Esophagus muscularis mucosa (tissue), 4 donors: Measurements from ENCODE around the gene CCDC9. TPM values are rescaled to one million over a fixed set of nuclear protein-coding genes. Genes with fewer than 3 reads are reported as not detected.
"Not testable (repeated sequence)": the region's sequence is repeated elsewhere in the genome, so short reads cannot be mapped to it uniquely, and the experiment has no call there.

ENCODE experiments used
- DNase-seq: peaks from one replicate; pipeline ENCODE4 v3.0.0-alpha.2; 2017; ENCODE audit errors: extremely low spot score
- H3K27ac ChIP-seq, 4 donors: fragments of 200-600 bp; sonication (generic); replicated peaks in 1 of 4; 1 replicate in 3 of 4; 2 replicates in 1 of 4; pipeline ENCODE4 v1.5.1; 2016 to 2019; ENCODE audit warnings: mild to moderate bottlenecking in 1 of 4
- H3K27me3 ChIP-seq, 4 donors: fragments of 200-600 bp; sonication (generic); one replicate each; pipeline versions ENCODE4 v1.5.1 to v1.6.0; 2016 to 2019
- H3K36me3 ChIP-seq, 4 donors: fragments of 200-600 bp; sonication (generic); one replicate each; pipeline ENCODE4 v1.5.1; 2016 to 2019
- H3K4me1 ChIP-seq, 4 donors: fragments of 200-600 bp; sonication (generic); one replicate each; pipeline ENCODE4 v1.5.1; 2016 to 2019
- H3K4me3 ChIP-seq, 4 donors: fragments of 200-600 bp; sonication (generic); 1 replicate in 2 of 4; 2 replicates in 2 of 4; pipeline ENCODE4 v1.5.1; 2016 to 2019; ENCODE audit warnings: mild to moderate bottlenecking in 4 of 4, moderate library complexity in 1 of 4
- H3K9me3 ChIP-seq, 4 donors: fragments of 200-600 bp; sonication (generic); 1 replicate in 3 of 4; 2 replicates in 1 of 4; pipeline ENCODE4 v1.5.1; 2016 to 2019
- CTCF ChIP-seq, 3 experiments: fragments of 200-600 bp in 2 of 3; fragments of 450-650 bp in 1 of 3; sonication (generic) in 2 of 3; IDR thresholded peaks; one replicate each; pipeline ENCODE4 v1.5.1; 2017 to 2019; ENCODE audit warnings: antibody characterized with exemption in 3 of 3, mild to moderate bottlenecking in 2 of 3, moderate library complexity in 1 of 3
- EP300 ChIP-seq: sonication (generic); formaldehyde crosslinking; IDR thresholded peaks from one replicate; pipeline ENCODE4 v1.6.1; 2017; ENCODE audit warnings: antibody characterized with exemption
- POLR2A ChIP-seq: fragments of 450-650 bp; IDR thresholded peaks from one replicate; pipeline ENCODE4 v1.6.1; 2017; ENCODE audit warnings: antibody characterized with exemption, moderate library complexity, mild to moderate bottlenecking, low read depth
- POLR2AphosphoS5 ChIP-seq, 2 donors: sonication (generic); formaldehyde crosslinking; IDR thresholded peaks; one replicate each; pipeline ENCODE4 v1.6.1; 2017; ENCODE audit warnings: antibody characterized with exemption in 2 of 2
- WGBS: methylation state at CpG from one replicate; pipeline ENCODE4 v1.1.5; 2018; 5-methylcytosine and 5-hydroxymethylcytosine counted together
- intact Hi-C: fragments of 100-400 bp; cut with DNase I; formaldehyde crosslinking; loops from one replicate; pipeline ENCODE4 v1.15.1; 2023
- total RNA-seq, 4 donors: library from RNA; depleted of rRNA; stranded (reverse); fragments of >200 nt; gene quantifications; one replicate each; pipeline versions ENCODE4 v1.1.0 to v1.2.1, GENCODE V29; 2016

The CCDC9 gene
- total RNA-seq, 4 donors from 2014 or later: 22.4 to 30.6 (median 25.5) TPM

- intact Hi-C loops: no loop called here
- Histone ChIP-seq H3K4me1 (peaks cover 25 to 43% (median 36%) of the 10 kb centered on the region in 4 donors), H3K27me3 (no peaks in the 10 kb centered on the region), H3K9me3 (no peaks in the 10 kb centered on the region), H3K36me3 (peaks cover 41 to 74% (median 72%) of the 10 kb centered on the region in 4 donors), H3K4me3 (no peak overlapping the region), H3K27ac (peak overlapping the region in 1 of 4 donors; percentile 89)
- no peak for DNase-seq
- TF ChIP-seq EP300: no peak
- no peak for TF ChIP-seq POLR2AphosphoS5 (IDR thresholded peaks at IDR 0.05)
- no peak for TF ChIP-seq CTCF (IDR thresholded peaks at IDR 0.05)
- TF ChIP-seq POLR2A: no peak
- WGBS: 94% methylated on average over 3 of the region's 17 CpGs
Measured at GRCh38 chr19:47260476-47260875, 4.2 kb downstream of the CCDC9 start.

- DNase-seq, H3K27me3 ChIP-seq, H3K4me3 ChIP-seq, H3K27ac ChIP-seq, intact Hi-C loops, H3K9me3 ChIP-seq: not testable (repeated sequence)
- H3K36me3 ChIP-seq: peaks cover 56 to 91% (median 88%) of the 10 kb centered on the region in 4 donors
- peaks cover 18 to 36% (median 30%) of the 10 kb centered on the region in 4 donors for H3K4me1 ChIP-seq
- 83% methylated on average over 9 of the region's 14 CpGs for WGBS
Measured at GRCh38 chr19:47261946-47262793, 5.8 kb downstream of the CCDC9 start.

GRCh38 chr19:47264629-47265028, 8.3 kb downstream of the CCDC9 start:
- peaks cover 70 to 100% (median 96%) of the 10 kb centered on the region in 4 donors for H3K36me3 ChIP-seq

GRCh38 chr19:47266401-47266941, 10.1 kb downstream of the CCDC9 start:
- Histone ChIP-seq H3K9me3 (no peaks in the 10 kb centered on the region), H3K27ac (no peak overlapping the region), H3K4me1 (no peaks in the 10 kb centered on the region), H3K4me3 (no peak overlapping the region), H3K27me3 (no peaks in the 10 kb centered on the region), H3K36me3 (peaks cover 66 to 100% (median 96%) of the 10 kb centered on the region in 4 donors)
- no peak for TF ChIP-seq CTCF (IDR thresholded peaks at IDR 0.05)
- TF ChIP-seq POLR2A: no peak
- no peak for TF ChIP-seq POLR2AphosphoS5 (IDR thresholded peaks at IDR 0.05)
- no peak for TF ChIP-seq EP300
- intact Hi-C loops: no loop called here
- 94% methylated on average over 21 of the region's 21 CpGs for WGBS
- DNase-seq: no peak

More at GRCh38 chr19:47264629-47265028, 8.3 kb downstream of the CCDC9 start:
- no peak overlapping the region for H3K27ac ChIP-seq
- no peak for DNase-seq
- H3K4me1 ChIP-seq: peaks cover 0 to 14% (median 8%) of the 10 kb centered on the region in 4 donors
- no peaks in the 10 kb centered on the region for H3K9me3 ChIP-seq
- intact Hi-C loops: no loop called here
- TF ChIP-seq EP300: no peak
- TF ChIP-seq CTCF (IDR thresholded peaks at IDR 0.05): no peak
- 97% methylated on average over 15 of the region's 30 CpGs for WGBS
- H3K27me3 ChIP-seq: no peaks in the 10 kb centered on the region
- H3K4me3 ChIP-seq: no peak overlapping the region

GRCh38 chr19:47267350-47267759, 11.0 kb downstream of the CCDC9 start:
- Histone ChIP-seq H3K27ac (no peak overlapping the region), H3K27me3 (no peaks in the 10 kb centered on the region), H3K4me3 (no peak overlapping the region), H3K9me3 (no peaks in the 10 kb centered on the region), H3K36me3 (peaks cover 58 to 98% (median 95%) of the 10 kb centered on the region in 4 donors), H3K4me1 (peaks cover under 1 to 7% (median 5%) of the 10 kb centered on the region in 4 donors)
- DNase-seq: no peak
- WGBS: 94% methylated on average over 12 of the region's 14 CpGs
- intact Hi-C loops: no loop called here
- TF ChIP-seq POLR2A (no peak), POLR2AphosphoS5 (IDR thresholded peaks at IDR 0.05) (no peak), CTCF (IDR thresholded peaks at IDR 0.05) (no peak), EP300 (no peak)
